Mucosa of descending colon (tissue), 3 donors: ENCODE data around the gene NUBP1. TPM values are rescaled to one million over a fixed set of nuclear protein-coding genes. Genes with fewer than 3 reads are reported as not detected.
"Not testable (repeated sequence)": the region's sequence is repeated elsewhere in the genome, so short reads cannot be mapped to it uniquely, and the experiment has no call there.

Source experiments
- ATAC-seq: fragments of 200-7000 bp; cut with Tn5 transposase; one replicate; pipeline ENCODE4 v1.9.1; 2020; ENCODE audit warnings: mild to moderate bottlenecking, moderate library complexity
- DNase-seq, 3 donors: peaks; one replicate each; pipeline ENCODE4 v3.0.0-alpha.2; 2020
- H3K36me3 ChIP-seq: fragments of 200-600 bp; one replicate; pipeline ENCODE4 v1.8.0; 2021; ENCODE audit warnings: low read depth, mild to moderate bottlenecking
- H3K4me1 ChIP-seq: fragments of 200-600 bp; one replicate; pipeline ENCODE4 v1.8.0; 2021; ENCODE audit warnings: low read depth, mild to moderate bottlenecking
- H3K4me3 ChIP-seq: fragments of 200-600 bp; one replicate; pipeline ENCODE4 v1.8.0; 2021; ENCODE audit warnings: mild to moderate bottlenecking
- H3K9me3 ChIP-seq: fragments of 200-600 bp; one replicate; pipeline ENCODE4 v1.8.0; 2021; ENCODE audit warnings: mild to moderate bottlenecking
- CTCF ChIP-seq: fragments of 200-600 bp; IDR thresholded peaks from one replicate; pipeline ENCODE4 v1.8.0; 2022; ENCODE audit warnings: antibody characterized with exemption, mild to moderate bottlenecking
- intact Hi-C, 2 donors: fragments of 100-400 bp; cut with DNase I in 1 of 2; cut with micrococcal nuclease in 1 of 2; formaldehyde crosslinking; loops; one replicate each; pipeline versions ENCODE4 v1.11.0 to v1.11.1; 2022; cut with DNase I, micrococcal nuclease
- total RNA-seq, 3 donors: library from RNA; stranded (reverse); fragmentation: NEBNext Ultra II Directional in 2 of 3; extraction: Animal tissue kit (Norgen Biotek cat#: 25700) in 2 of 3; gene quantifications; one replicate each; pipeline versions ENCODE4 v1.2.1 to v1.2.4, GENCODE V29; 2021 to 2023
- donor health status: DM: no; HTN: no; CAD: no; lungs with moderate emphysema.
- donor health status: DM: no; HTN: no; CAD: no.
- donor health status: DM: no; HTN: yes; CAD: no.

Gene NUBP1
- total RNA-seq, 3 donors from 2014 or later: 24.1 to 34.8 (median 24.6) TPM

- TF ChIP-seq CTCF: no peak
- ATAC-seq (peak; percentile 43), DNase-seq (no peak)
- no peaks in the 10 kb centered on the region for H3K36me3 ChIP-seq
- no peak overlapping the region for H3K4me3 ChIP-seq
- no peaks in the 10 kb centered on the region for H3K9me3 ChIP-seq
- intact Hi-C loops: loop anchor here (5.0 to 10.0 kb wide), 2 partner anchors 216 to 484 kb away; no protein-coding TSS in a partner anchor
- H3K4me1 ChIP-seq: no peaks in the 10 kb centered on the region
These were observed 5.2 kb upstream of the NUBP1 start for GRCh38 chr16:10738231-10739077.

- Histone ChIP-seq H3K4me3 (no peak overlapping the region), H3K36me3 (no peaks in the 10 kb centered on the region), H3K9me3 (no peaks in the 10 kb centered on the region), H3K4me1 (peaks cover 4% of the 10 kb centered on the region)
- ATAC-seq: no peak
- intact Hi-C loops: loop anchor here (5.0 to 10.0 kb wide), 3 partner anchors 182 to 485 kb away; no protein-coding TSS in a partner anchor
- no peak for DNase-seq
- no peak for TF ChIP-seq CTCF
These were observed 3.4 kb upstream of the NUBP1 start for GRCh38 chr16:10740000-10740844.

- DNase-seq: no peak
- no peak for TF ChIP-seq CTCF
- Histone ChIP-seq H3K36me3 (no peaks in the 10 kb centered on the region), H3K4me3 (no peak overlapping the region), H3K9me3 (no peaks in the 10 kb centered on the region), H3K4me1 (peaks cover 4% of the 10 kb centered on the region)
- intact Hi-C loops: loop anchor here in 1 of 2 donors (5.0 kb wide), 1 partner anchor 181 kb away; no protein-coding TSS in a partner anchor
- ATAC-seq: no peak
These were observed 2.8 kb upstream of the NUBP1 start for GRCh38 chr16:10740845-10741208.

GRCh38 chr16:10741249-10741648, 2.4 kb upstream of the NUBP1 start:
- intact Hi-C loops: loop anchor here in 1 of 2 donors (5.0 kb wide), 1 partner anchor 181 kb away; no protein-coding TSS in a partner anchor
- not testable (repeated sequence) for DNase-seq, H3K4me1 ChIP-seq

GRCh38 chr16:10741844-10742243, 1.8 kb upstream of the NUBP1 start:
- Histone ChIP-seq H3K4me1 (peaks cover 4% of the 10 kb centered on the region), H3K4me3 (no peak overlapping the region), H3K36me3 (no peaks in the 10 kb centered on the region), H3K9me3 (no peaks in the 10 kb centered on the region)
- DNase-seq (no peak), ATAC-seq (no peak)
- no peak for TF ChIP-seq CTCF
- intact Hi-C loops: loop anchor here in 1 of 2 donors (5.0 kb wide), 1 partner anchor 180 kb away; no protein-coding TSS in a partner anchor

More at GRCh38 chr16:10741249-10741648, 2.4 kb upstream of the NUBP1 start:
- H3K4me3 ChIP-seq, ATAC-seq, H3K9me3 ChIP-seq, H3K36me3 ChIP-seq: not testable (repeated sequence)
